SU-DHL-6 (cell line): Measurements from ENCODE around the gene LRTM1.

Experiments used
- H2AFZ ChIP-seq: fragments of 200-600 bp; sonication (generic); 2 replicates; pipeline ENCODE4 v1.6.1; 2014; ENCODE audit warnings: low read depth, mild to moderate bottlenecking, moderate library complexity, mixed read lengths, antibody characterized with exemption, low read length; ENCODE audit not compliant: severe bottlenecking
- H3F3A ChIP-seq: fragments of 200-600 bp; shearing (Covaris generic); 2 replicates; pipeline ENCODE4 v1.6.0; 2016; ENCODE audit warnings: antibody characterized with exemption, mild to moderate bottlenecking; ENCODE audit not compliant: insufficient read depth
- H3K27ac ChIP-seq: fragments of 200-600 bp; sonication (generic); 2 replicates; pipeline ENCODE4 v1.5.1; 2016; ENCODE audit warnings: low read depth, mild to moderate bottlenecking, low read length, moderate library complexity, mixed read lengths
- H3K27me3 ChIP-seq: fragments of 200-600 bp; sonication (generic), shearing (Covaris generic); 2 replicates; pipeline ENCODE4 v1.6.0; 2014; ENCODE audit warnings: mild to moderate bottlenecking, low read length
- H3K36me3 ChIP-seq: fragments of 200-600 bp; sonication (generic); 2 replicates; pipeline ENCODE4 v1.6.1; 2014; ENCODE audit warnings: mild to moderate bottlenecking, low read length, mixed read lengths
- H3K4me2 ChIP-seq: fragments of 300-600, 200-600 bp; shearing (Covaris generic), sonication (generic); 2 replicates; pipeline ENCODE4 v1.6.0; 2014; ENCODE audit warnings: low read length, low read depth, mild to moderate bottlenecking; ENCODE audit not compliant: poor library complexity, severe bottlenecking
- H3K4me3 ChIP-seq: fragments of 200-600 bp; sonication (generic); 2 replicates; pipeline ENCODE4 v1.5.1; 2014; ENCODE audit warnings: antibody characterized with exemption, low read length, mild to moderate bottlenecking, mixed read lengths; ENCODE audit not compliant: insufficient read depth, poor library complexity, severe bottlenecking
- H3K79me2 ChIP-seq: fragments of 200-600 bp; sonication (generic); 2 replicates; pipeline ENCODE4 v1.6.1; 2014; ENCODE audit warnings: mild to moderate bottlenecking, low read length, moderate library complexity; ENCODE audit not compliant: insufficient read depth
- H3K9ac ChIP-seq: fragments of 200-600 bp; sonication (generic); 2 replicates; pipeline ENCODE4 v1.7.0; 2014; ENCODE audit warnings: mild to moderate bottlenecking, low read length
- H3K9me2 ChIP-seq: fragments of 200-600 bp; sonication (generic); replicated peaks from 2 replicates; pipeline ENCODE4 v1.6.1; 2014; ENCODE audit warnings: low read length; ENCODE audit not compliant: insufficient read depth
- H3K9me3 ChIP-seq: fragments of 200-600 bp; sonication (generic); 2 replicates; pipeline ENCODE4 v1.6.1; 2014; ENCODE audit warnings: low read length, mixed read lengths; ENCODE audit not compliant: insufficient read depth
- H4K20me1 ChIP-seq: fragments of 200-600 bp; sonication (generic); 2 replicates; pipeline ENCODE4 v1.6.1; 2014; ENCODE audit warnings: low read depth, mild to moderate bottlenecking, antibody characterized with exemption, low read length, moderate library complexity, mixed read lengths
- EZH2phosphoT487 ChIP-seq: fragments of 200-600 bp; sonication (generic), shearing (Covaris generic); conservative IDR thresholded peaks from 2 replicates; pipeline ENCODE4 v1.6.1; 2018; ENCODE audit warnings: mild to moderate bottlenecking, antibody characterized with exemption, low read length, moderate library complexity, mixed read lengths
- TF ChIP-seq, protein P1 (sequence below): fragments of 200-600 bp; sonication (generic); IDR thresholded peaks from one replicate; pipeline ENCODE4 v1.5.1; 2017; ENCODE audit warnings: antibody characterized with exemption, mild to moderate bottlenecking, low read length, moderate library complexity; ENCODE audit not compliant: insufficient read depth, poor library complexity, severe bottlenecking

The LRTM1 gene

GRCh38 chr3:54888162-54888561 is 39.7 kb downstream of the LRTM1 start:
- H3K9me3 ChIP-seq: no peaks in the 10 kb centered on the region
- H3K36me3 ChIP-seq: no peaks in the 10 kb centered on the region
- no peak overlapping the region for H3K9ac ChIP-seq
- H3F3A ChIP-seq: no peaks in the 10 kb centered on the region
- H4K20me1 ChIP-seq: no peaks in the 10 kb centered on the region
- H3K79me2 ChIP-seq: no peaks in the 10 kb centered on the region
- no peak overlapping the region for H3K4me3 ChIP-seq
- TF ChIP-seq, protein P1, sequence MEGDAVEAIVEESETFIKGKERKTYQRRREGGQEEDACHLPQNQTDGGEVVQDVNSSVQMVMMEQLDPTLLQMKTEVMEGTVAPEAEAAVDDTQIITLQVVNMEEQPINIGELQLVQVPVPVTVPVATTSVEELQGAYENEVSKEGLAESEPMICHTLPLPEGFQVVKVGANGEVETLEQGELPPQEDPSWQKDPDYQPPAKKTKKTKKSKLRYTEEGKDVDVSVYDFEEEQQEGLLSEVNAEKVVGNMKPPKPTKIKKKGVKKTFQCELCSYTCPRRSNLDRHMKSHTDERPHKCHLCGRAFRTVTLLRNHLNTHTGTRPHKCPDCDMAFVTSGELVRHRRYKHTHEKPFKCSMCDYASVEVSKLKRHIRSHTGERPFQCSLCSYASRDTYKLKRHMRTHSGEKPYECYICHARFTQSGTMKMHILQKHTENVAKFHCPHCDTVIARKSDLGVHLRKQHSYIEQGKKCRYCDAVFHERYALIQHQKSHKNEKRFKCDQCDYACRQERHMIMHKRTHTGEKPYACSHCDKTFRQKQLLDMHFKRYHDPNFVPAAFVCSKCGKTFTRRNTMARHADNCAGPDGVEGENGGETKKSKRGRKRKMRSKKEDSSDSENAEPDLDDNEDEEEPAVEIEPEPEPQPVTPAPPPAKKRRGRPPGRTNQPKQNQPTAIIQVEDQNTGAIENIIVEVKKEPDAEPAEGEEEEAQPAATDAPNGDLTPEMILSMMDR: no peak
- no peak for TF ChIP-seq EZH2phosphoT487
- no peak overlapping the region for H3K4me2 ChIP-seq
- no peaks in the 10 kb centered on the region for H3K27me3 ChIP-seq
- H3K27ac ChIP-seq: no peak overlapping the region
- no peaks in the 10 kb centered on the region for H3K9me2 ChIP-seq
- H2AFZ ChIP-seq: no peak overlapping the region

- H3K27ac ChIP-seq: no peak overlapping the region
- no peaks in the 10 kb centered on the region for H3K9me2 ChIP-seq
- H3K4me2 ChIP-seq: no peak overlapping the region
- H3K36me3 ChIP-seq: no peaks in the 10 kb centered on the region
- H3K79me2 ChIP-seq: no peaks in the 10 kb centered on the region
- TF ChIP-seq EZH2phosphoT487: no peak
- TF ChIP-seq, protein P1: no peak
- H3K9me3 ChIP-seq: no peaks in the 10 kb centered on the region; the same call in 1 of the 2 replicates
- no peak overlapping the region for H3K9ac ChIP-seq
- no peak overlapping the region for H2AFZ ChIP-seq
- no peaks in the 10 kb centered on the region for H4K20me1 ChIP-seq
- H3K27me3 ChIP-seq: peaks cover 3% of the 10 kb centered on the region; the same call in 1 of the 2 replicates
- H3F3A ChIP-seq: no peaks in the 10 kb centered on the region
- no peak overlapping the region for H3K4me3 ChIP-seq
Observed at GRCh38 chr3:54882129-54882833, 45.6 kb downstream of the LRTM1 start.

- H3K4me3 ChIP-seq: no peak overlapping the region
- no peaks in the 10 kb centered on the region; the same call in 1 of the 2 replicates for H3K9me3 ChIP-seq
- no peaks in the 10 kb centered on the region for H3K79me2 ChIP-seq
- no peaks in the 10 kb centered on the region for H3K36me3 ChIP-seq
- no peak overlapping the region for H3K9ac ChIP-seq
- H3K27ac ChIP-seq: no peak overlapping the region
- no peak overlapping the region for H2AFZ ChIP-seq
- H3K4me2 ChIP-seq: no peak overlapping the region
- no peaks in the 10 kb centered on the region for H4K20me1 ChIP-seq
- H3K9me2 ChIP-seq: no peaks in the 10 kb centered on the region
- no peak for TF ChIP-seq EZH2phosphoT487
- TF ChIP-seq, protein P1: no peak
- H3F3A ChIP-seq: no peaks in the 10 kb centered on the region
- peaks cover 3% of the 10 kb centered on the region; the same call in 1 of the 2 replicates for H3K27me3 ChIP-seq
Observed at GRCh38 chr3:54878145-54878544, 49.7 kb downstream of the LRTM1 start.
